Measurements from ENCODE around the gene LZTR1.

LZTR1 gene

GRCh38 chr22:20982563-20982882 is 426 bp downstream of the LZTR1 start:
- no peaks in the 10 kb centered on the region for H3K9me2 ChIP-seq (replicated peaks; ENCODE audit: low read depth, low read length)
- peaks cover 15% of the 10 kb centered on the region for H3K4me1 ChIP-seq (ENCODE audit: insufficient read depth, low read length, poor library complexity, severe bottlenecking)
- TF ChIP-seq EZH2phosphoT487 (IDR thresholded peaks at IDR 0.05; ENCODE audit: borderline replicate concordance), result no peak
- TF ChIP-seq CTCF (conservative IDR thresholded peaks at IDR 0.05; ENCODE audit: low read length), result no peak
- no peaks in the 10 kb centered on the region for H3K27me3 ChIP-seq (ENCODE audit: insufficient read depth, low read length, poor library complexity, severe bottlenecking)
- peak overlapping the region; percentile 98 for H3K9ac ChIP-seq (ENCODE audit: low read depth, low read length, poor library complexity, severe bottlenecking)
- H3K4me3 ChIP-seq (ENCODE audit: low read length, poor library complexity, severe bottlenecking), result peak overlapping the region; percentile 97
- no peaks in the 10 kb centered on the region for H3F3A ChIP-seq (ENCODE audit: low read depth)
- H2AFZ ChIP-seq (ENCODE audit: low read length), result peak overlapping the region; percentile 97
- peak overlapping the region; percentile 99 for H3K4me2 ChIP-seq (ENCODE audit: low read depth, low read length, poor library complexity, severe bottlenecking)
- H3K36me3 ChIP-seq (ENCODE audit: insufficient read depth, low read length), result no peaks in the 10 kb centered on the region
- H3K79me2 ChIP-seq (ENCODE audit: insufficient read depth, low read length), result peaks cover 14% of the 10 kb centered on the region; the same call in 1 of the 2 replicates
- no peaks in the 10 kb centered on the region for H3K9me3 ChIP-seq (ENCODE audit: insufficient read depth, low read depth, low read length)
- H4K20me1 ChIP-seq (ENCODE audit: insufficient read depth, low read length, poor library complexity, severe bottlenecking), result no peaks in the 10 kb centered on the region

GRCh38 chr22:20983081-20983771 is 1.1 kb downstream of the LZTR1 start:
- Histone ChIP-seq H3K27me3 (ENCODE audit: insufficient read depth, low read length, poor library complexity, severe bottlenecking) (no peaks in the 10 kb centered on the region), H3K79me2 (ENCODE audit: insufficient read depth, low read length) (peaks cover 14% of the 10 kb centered on the region; the same call in 1 of the 2 replicates), H3K4me3 (ENCODE audit: low read length, poor library complexity, severe bottlenecking) (peak overlapping the region; percentile 97), H4K20me1 (ENCODE audit: insufficient read depth, low read length, poor library complexity, severe bottlenecking) (no peaks in the 10 kb centered on the region), H3F3A (ENCODE audit: low read depth) (no peaks in the 10 kb centered on the region), H3K36me3 (ENCODE audit: insufficient read depth, low read length) (no peaks in the 10 kb centered on the region), H3K9me3 (ENCODE audit: insufficient read depth, low read depth, low read length) (no peaks in the 10 kb centered on the region), H2AFZ (ENCODE audit: low read length) (peak overlapping the region; percentile 97; the same call in 1 of the 2 replicates), H3K9ac (ENCODE audit: low read depth, low read length, poor library complexity, severe bottlenecking) (peak overlapping the region; percentile 98), H3K4me2 (ENCODE audit: low read depth, low read length, poor library complexity, severe bottlenecking) (peak overlapping the region; percentile 99), H3K4me1 (ENCODE audit: insufficient read depth, low read length, poor library complexity, severe bottlenecking) (peaks cover 15% of the 10 kb centered on the region), H3K9me2 (replicated peaks; ENCODE audit: low read depth, low read length) (no peaks in the 10 kb centered on the region)
- TF ChIP-seq EZH2phosphoT487 (IDR thresholded peaks at IDR 0.05; ENCODE audit: borderline replicate concordance) (no peak), CTCF (conservative IDR thresholded peaks at IDR 0.05; ENCODE audit: low read length) (no peak)

GRCh38 chr22:20985720-20986119 is 3.6 kb downstream of the LZTR1 start:
- no peaks in the 10 kb centered on the region for H4K20me1 ChIP-seq (ENCODE audit: insufficient read depth, low read length, poor library complexity, severe bottlenecking)
- no peak overlapping the region for H3K4me3 ChIP-seq (ENCODE audit: low read length, poor library complexity, severe bottlenecking)
- H3K36me3 ChIP-seq (ENCODE audit: insufficient read depth, low read length), result no peaks in the 10 kb centered on the region
- H3F3A ChIP-seq (ENCODE audit: low read depth), result no peaks in the 10 kb centered on the region
- no peaks in the 10 kb centered on the region for H3K27me3 ChIP-seq (ENCODE audit: insufficient read depth, low read length, poor library complexity, severe bottlenecking)
- H3K9ac ChIP-seq (ENCODE audit: low read depth, low read length, poor library complexity, severe bottlenecking), result no peak overlapping the region
- H2AFZ ChIP-seq (ENCODE audit: low read length), result no peak overlapping the region
- no peaks in the 10 kb centered on the region for H3K9me3 ChIP-seq (ENCODE audit: insufficient read depth, low read depth, low read length)
- peaks cover 14% of the 10 kb centered on the region; the same call in 1 of the 2 replicates for H3K79me2 ChIP-seq (ENCODE audit: insufficient read depth, low read length)
- no peaks in the 10 kb centered on the region for H3K9me2 ChIP-seq (replicated peaks; ENCODE audit: low read depth, low read length)
- TF ChIP-seq CTCF (conservative IDR thresholded peaks at IDR 0.05; ENCODE audit: low read length) (no peak), EZH2phosphoT487 (IDR thresholded peaks at IDR 0.05; ENCODE audit: borderline replicate concordance) (no peak)
- H3K4me1 ChIP-seq (ENCODE audit: insufficient read depth, low read length, poor library complexity, severe bottlenecking), result peaks cover 23% of the 10 kb centered on the region
- no peak overlapping the region for H3K4me2 ChIP-seq (ENCODE audit: low read depth, low read length, poor library complexity, severe bottlenecking)
